Measurements from ENCODE around the gene CTF1. TPM values are rescaled to one million over a fixed set of nuclear protein-coding genes. Genes with fewer than 3 reads are reported as not detected.

Gene CTF1
- total and polyA plus RNA-seq, 10 of the 15 experiments (the other 5 are each of a cell fraction or from before 2014, with no cell fraction given): 0.04 to 0.46 (median 0.11) TPM; not detected in 3

GRCh38 chr16:30874821-30875717, 21.3 kb upstream of the CTF1 start (continued):
- TF ChIP-seq RELB (IDR thresholded peaks at IDR 0.05; ENCODE audit: low read depth) (peak; percentile 45; the same call in 1 of the 2 replicates), RAD21 (IDR thresholded peaks at IDR 0.05; ENCODE audit: insufficient read depth, low read depth, low read length) (no peak), KLF5 (IDR thresholded peaks at IDR 0.05; ENCODE audit: partially characterized antibody) (no peak), BHLHE40 (IDR thresholded peaks at IDR 0.05; ENCODE audit: borderline replicate concordance in 1 of 2, low read depth in 2 of 2, low read length in 1 of 2) (peak; percentile 59 to 80; a peak in 3 of 4 replicates), MXI1 (IDR thresholded peaks at IDR 0.05; ENCODE audit: low read depth, low read length) (peak; percentile 84), MYC (IDR thresholded peaks at IDR 0.05; ENCODE audit: insufficient read depth, insufficient read length, insufficient replicate concordance, low read length, severe bottlenecking) (peak; percentile 91), ZNF207 (IDR thresholded peaks at IDR 0.05; ENCODE audit: borderline replicate concordance) (0 out of 2 replicates have a peak, but pooled peaks have one; percentile 31), RAD51 (IDR thresholded peaks at IDR 0.05) (no peak), KAT2A (conservative IDR thresholded peaks at IDR 0.05; ENCODE audit: control insufficient read depth, low read depth, low read length) (no peak), SRF (IDR thresholded peaks at IDR 0.05; ENCODE audit: low read depth in 2 of 2, low read length in 2 of 2) (0 out of 4 replicates have a peak, but pooled peaks of 1 of the 2 experiments have one; percentile 26), CBX5 (IDR thresholded peaks at IDR 0.05; ENCODE audit: low read depth) (no peak), CREM (IDR thresholded peaks at IDR 0.05; ENCODE audit: low read depth) (peak; percentile 60; the same call in 1 of the 2 replicates), RCOR1 (conservative IDR thresholded peaks at IDR 0.05; ENCODE audit: low read depth, low read length) (no peak), ATF2 (IDR thresholded peaks at IDR 0.05; ENCODE audit: low read length) (no peak)
- TF ChIP-seq, protein P1, sequence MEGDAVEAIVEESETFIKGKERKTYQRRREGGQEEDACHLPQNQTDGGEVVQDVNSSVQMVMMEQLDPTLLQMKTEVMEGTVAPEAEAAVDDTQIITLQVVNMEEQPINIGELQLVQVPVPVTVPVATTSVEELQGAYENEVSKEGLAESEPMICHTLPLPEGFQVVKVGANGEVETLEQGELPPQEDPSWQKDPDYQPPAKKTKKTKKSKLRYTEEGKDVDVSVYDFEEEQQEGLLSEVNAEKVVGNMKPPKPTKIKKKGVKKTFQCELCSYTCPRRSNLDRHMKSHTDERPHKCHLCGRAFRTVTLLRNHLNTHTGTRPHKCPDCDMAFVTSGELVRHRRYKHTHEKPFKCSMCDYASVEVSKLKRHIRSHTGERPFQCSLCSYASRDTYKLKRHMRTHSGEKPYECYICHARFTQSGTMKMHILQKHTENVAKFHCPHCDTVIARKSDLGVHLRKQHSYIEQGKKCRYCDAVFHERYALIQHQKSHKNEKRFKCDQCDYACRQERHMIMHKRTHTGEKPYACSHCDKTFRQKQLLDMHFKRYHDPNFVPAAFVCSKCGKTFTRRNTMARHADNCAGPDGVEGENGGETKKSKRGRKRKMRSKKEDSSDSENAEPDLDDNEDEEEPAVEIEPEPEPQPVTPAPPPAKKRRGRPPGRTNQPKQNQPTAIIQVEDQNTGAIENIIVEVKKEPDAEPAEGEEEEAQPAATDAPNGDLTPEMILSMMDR (IDR thresholded peaks at IDR 0.05 in 2 of 3, conservative IDR thresholded peaks at IDR 0.05 in 1 of 3; ENCODE audit: control insufficient read depth in 2 of 3, extremely low read depth in 1 of 3, insufficient read depth in 1 of 3, low read depth in 3 of 3, low read length in 3 of 3): no peak
- TF ChIP-seq, protein P2, sequence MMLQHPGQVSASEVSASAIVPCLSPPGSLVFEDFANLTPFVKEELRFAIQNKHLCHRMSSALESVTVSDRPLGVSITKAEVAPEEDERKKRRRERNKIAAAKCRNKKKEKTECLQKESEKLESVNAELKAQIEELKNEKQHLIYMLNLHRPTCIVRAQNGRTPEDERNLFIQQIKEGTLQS (IDR thresholded peaks at IDR 0.05; ENCODE audit: borderline replicate concordance, extremely low read depth, low read depth, low read length): no peak

All from GM12878 (cell line).